HAP-1 (cell line): ENCODE measurements around the gene DMRTC2.

ENCODE experiments used
- DNase-seq, 2 experiments: peaks; one replicate each; pipeline ENCODE4 v3.0.0-alpha.2; 2016 to 2020; ENCODE audit warnings: low spot score in 2 of 2
- H3K27me3 ChIP-seq: fragments of 250-450 bp; sonication (Bioruptor Pico); 2 replicates; pipeline ENCODE4 v1.5.1; 2020; ENCODE audit warnings: low read depth, mild to moderate bottlenecking, moderate library complexity
- H3K36me3 ChIP-seq: fragments of 250-450 bp; sonication (Bioruptor Pico); replicated peaks from 2 replicates; pipeline ENCODE4 v1.5.1; 2020; ENCODE audit warnings: mild to moderate bottlenecking
- H3K4me1 ChIP-seq: fragments of 250-450 bp; sonication (Bioruptor Pico); 2 replicates; pipeline ENCODE4 v1.5.1; 2020; ENCODE audit warnings: mild to moderate bottlenecking
- H3K4me3 ChIP-seq: fragments of 250-450 bp; sonication (Bioruptor Pico); 2 replicates; pipeline ENCODE4 v1.5.1; 2020; ENCODE audit warnings: mild to moderate bottlenecking, moderate library complexity
- H3K9me3 ChIP-seq: fragments of 250-450 bp; sonication (Bioruptor Pico); 2 replicates; pipeline ENCODE4 v1.5.1; 2020; ENCODE audit warnings: mild to moderate bottlenecking, moderate library complexity
- in situ Hi-C: fragments of 300-500 bp; cut with MboI; formaldehyde crosslinking; loops from 3 replicates; pipeline ENCODE4 v1.14.3; 2020; ENCODE audit warnings: low sequenced_read_pairs, inconsistent platforms, mixed read lengths

The DMRTC2 gene

DNA sequence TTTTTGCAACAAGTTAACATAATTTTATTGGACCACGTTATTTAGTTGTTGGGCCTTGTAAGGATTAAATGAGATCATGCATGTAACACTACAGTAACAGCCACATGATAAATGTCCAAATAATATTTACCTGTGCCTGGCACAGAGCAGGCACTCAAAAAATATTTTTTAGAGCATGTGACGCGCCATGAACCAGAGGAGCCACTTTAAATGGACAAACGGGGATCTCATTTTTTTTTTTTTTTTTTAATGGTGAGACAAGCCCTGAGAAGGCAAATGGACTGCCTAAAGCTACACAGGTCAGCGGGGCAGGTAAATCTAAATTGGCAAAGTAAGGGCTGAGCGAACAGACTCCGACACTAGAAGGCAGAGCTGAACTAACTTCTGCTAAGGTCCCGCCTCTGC is 14.4 kb downstream of the DMRTC2 start:
- no peak overlapping the region for H3K4me3 ChIP-seq
- DNase-seq, result no peak
- H3K36me3 ChIP-seq, result peaks cover 42% of the 10 kb centered on the region
- in situ Hi-C loops, result no loop called here
- peaks cover 26% of the 10 kb centered on the region for H3K4me1 ChIP-seq
- peaks cover 12% of the 10 kb centered on the region for H3K27me3 ChIP-seq
- no peaks in the 10 kb centered on the region for H3K9me3 ChIP-seq

DNA sequence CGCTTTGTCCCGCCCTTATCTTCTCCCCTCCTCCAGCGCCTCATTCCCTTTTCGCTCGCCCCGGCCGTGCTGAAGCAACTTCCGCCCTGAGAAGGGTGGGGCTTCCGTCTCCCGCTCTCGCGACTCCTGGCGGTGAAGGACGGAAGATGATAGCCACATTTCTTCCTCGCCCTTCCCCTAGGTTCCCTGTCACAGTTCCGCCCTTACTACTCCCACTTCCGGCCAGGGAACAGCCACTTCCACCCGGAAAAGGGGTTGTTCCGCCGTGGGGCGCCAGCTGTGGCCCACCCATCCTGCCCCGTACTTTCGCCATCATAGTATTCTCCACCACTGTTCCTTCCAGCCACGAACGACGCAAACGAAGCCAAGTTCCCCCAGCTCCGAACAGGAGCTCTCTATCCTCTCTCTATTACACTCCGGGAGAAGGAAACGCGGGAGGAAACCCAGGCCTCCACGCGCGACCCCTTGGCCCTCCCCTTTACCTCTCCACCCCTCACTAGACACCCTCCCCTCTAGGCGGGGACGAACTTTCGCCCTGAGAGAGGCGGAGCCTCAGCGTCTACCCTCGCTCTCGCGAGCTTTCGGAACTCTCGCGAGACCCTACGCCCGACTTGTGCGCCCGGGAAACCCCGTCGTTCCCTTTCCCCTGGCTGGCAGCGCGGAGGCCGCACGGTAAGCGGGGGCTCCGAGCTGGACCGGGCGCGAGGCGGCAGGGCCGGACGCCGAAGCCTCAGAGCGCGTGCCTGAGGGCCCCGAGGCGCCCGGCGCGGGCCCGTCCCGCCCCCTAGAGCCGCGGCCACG is 15.0 kb downstream of the DMRTC2 start, which contains the start of gene RPS19:
Gene RPS19 (plus strand): TSS at position 638 of the 801 bp plus-strand sequence. CDS start 520 bp downstream, outside the sequence.
- Histone ChIP-seq H3K9me3 (no peaks in the 10 kb centered on the region), H3K4me3 (peak within 1 kb of the TSS; percentile 95), H3K36me3 (peaks cover 48% of the 10 kb centered on the region), H3K27me3 (peaks cover 9% of the 10 kb centered on the region; the same call in 1 of the 2 replicates), H3K4me1 (peaks cover 30% of the 10 kb centered on the region)
- in situ Hi-C loops, result no loop called here
- DNase-seq, result peak; percentile 94 to 98

DNA sequence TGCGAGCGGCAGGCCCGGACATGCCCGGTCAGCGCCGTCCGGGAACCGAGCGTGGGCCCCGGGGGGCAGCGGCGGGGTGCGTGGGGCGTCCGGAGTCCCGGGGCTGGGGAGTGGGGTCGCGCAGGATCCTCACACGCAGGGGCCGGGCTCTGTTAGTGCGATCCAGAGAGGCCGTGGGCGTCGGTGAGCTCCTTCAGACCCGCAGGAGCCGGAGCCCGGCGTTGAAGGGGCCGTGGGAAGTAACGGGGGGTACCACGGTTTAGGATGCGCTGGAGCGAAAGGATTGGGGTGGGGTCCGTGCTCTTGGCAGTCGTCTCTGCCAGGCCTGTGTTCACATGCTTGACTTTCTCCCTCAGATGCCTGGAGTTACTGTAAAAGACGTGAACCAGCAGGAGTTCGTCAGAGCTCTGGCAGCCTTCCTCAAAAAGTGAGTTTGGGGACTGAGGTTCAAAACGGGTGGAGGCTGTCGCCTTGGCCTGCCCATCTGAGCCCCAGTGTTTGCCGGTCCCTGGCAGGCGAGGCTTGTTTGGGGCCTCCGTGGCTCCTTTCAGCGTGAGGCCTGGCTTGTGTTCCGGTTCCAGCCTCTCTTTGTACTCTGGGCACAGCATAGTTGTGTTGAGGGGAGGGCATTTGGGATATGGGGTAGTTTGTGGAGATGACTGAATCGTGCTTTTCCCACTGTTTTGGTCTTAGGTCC is 15.7 kb downstream of the DMRTC2 start:
- Histone ChIP-seq H3K9me3 (no peaks in the 10 kb centered on the region), H3K27me3 (peaks cover 5% of the 10 kb centered on the region; the same call in 1 of the 2 replicates), H3K4me1 (peaks cover 31% of the 10 kb centered on the region), H3K36me3 (peaks cover 55% of the 10 kb centered on the region), H3K4me3 (peak overlapping the region; percentile 95)
- DNase-seq, result peak in 1 of 2 experiments; percentile 41
- in situ Hi-C loops, result no loop called here

GRCh38 chr19:41861116-41861768 is 16.4 kb downstream of the DMRTC2 start:
- Histone ChIP-seq H3K27me3 (peaks cover 5% of the 10 kb centered on the region; the same call in 1 of the 2 replicates), H3K36me3 (peaks cover 62% of the 10 kb centered on the region), H3K4me1 (peaks cover 31% of the 10 kb centered on the region), H3K4me3 (peak overlapping the region; percentile 95), H3K9me3 (no peaks in the 10 kb centered on the region)
- in situ Hi-C loops, result no loop called here
- DNase-seq, result peak in 1 of 2 experiments; percentile 34

GRCh38 chr19:41861846-41862245 is 17.0 kb downstream of the DMRTC2 start:
- peaks cover 31% of the 10 kb centered on the region for H3K4me1 ChIP-seq

DNA sequence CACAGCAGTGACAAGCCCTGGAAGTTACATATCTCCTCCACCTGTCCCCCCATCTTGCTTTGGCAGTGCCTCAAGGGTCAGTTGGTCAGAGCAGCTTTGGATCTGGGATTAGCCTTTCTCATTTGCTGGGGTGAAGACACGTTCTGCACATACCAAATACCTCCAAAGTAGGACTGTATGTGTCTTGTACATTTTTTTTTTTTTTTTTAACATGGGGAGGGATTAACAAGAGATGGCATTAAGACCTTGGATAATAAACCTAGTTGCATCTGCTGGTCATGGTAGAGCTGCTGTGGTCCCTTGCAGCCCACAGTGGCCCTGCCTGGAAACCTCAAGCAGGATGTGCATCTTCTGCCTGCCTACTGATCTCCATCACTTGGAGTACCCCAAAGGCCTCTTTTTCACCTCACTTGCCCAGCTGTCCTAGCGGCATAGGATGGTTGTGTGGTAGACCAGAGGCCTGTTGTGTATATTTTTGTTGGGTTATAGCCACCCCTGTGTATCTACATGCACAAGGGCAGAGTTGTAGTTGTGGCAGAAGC is 17.7 kb downstream of the DMRTC2 start:
- Histone ChIP-seq H3K27me3 (no peaks in the 10 kb centered on the region; the same call in 1 of the 2 replicates), H3K9me3 (no peaks in the 10 kb centered on the region), H3K4me1 (peaks cover 31% of the 10 kb centered on the region), H3K4me3 (peak overlapping the region; percentile 95; the same call in 1 of the 2 replicates), H3K36me3 (peaks cover 75% of the 10 kb centered on the region)
- no peak for DNase-seq
- in situ Hi-C loops, result no loop called here

More at GRCh38 chr19:41861846-41862245, 17.0 kb downstream of the DMRTC2 start:
- in situ Hi-C loops, result no loop called here
- H3K4me3 ChIP-seq, result peak overlapping the region; percentile 95
- DNase-seq, result no peak
- peaks cover 5% of the 10 kb centered on the region; the same call in 1 of the 2 replicates for H3K27me3 ChIP-seq
- H3K9me3 ChIP-seq, result no peaks in the 10 kb centered on the region
- peaks cover 68% of the 10 kb centered on the region for H3K36me3 ChIP-seq

GRCh38 chr19:41863209-41863931 is 18.5 kb downstream of the DMRTC2 start:
- Histone ChIP-seq H3K9me3 (no peaks in the 10 kb centered on the region), H3K27me3 (no peaks in the 10 kb centered on the region), H3K4me1 (peaks cover 31% of the 10 kb centered on the region), H3K4me3 (no peak overlapping the region), H3K36me3 (peaks cover 83% of the 10 kb centered on the region)
- in situ Hi-C loops, result no loop called here
- DNase-seq, result no peak

DNA sequence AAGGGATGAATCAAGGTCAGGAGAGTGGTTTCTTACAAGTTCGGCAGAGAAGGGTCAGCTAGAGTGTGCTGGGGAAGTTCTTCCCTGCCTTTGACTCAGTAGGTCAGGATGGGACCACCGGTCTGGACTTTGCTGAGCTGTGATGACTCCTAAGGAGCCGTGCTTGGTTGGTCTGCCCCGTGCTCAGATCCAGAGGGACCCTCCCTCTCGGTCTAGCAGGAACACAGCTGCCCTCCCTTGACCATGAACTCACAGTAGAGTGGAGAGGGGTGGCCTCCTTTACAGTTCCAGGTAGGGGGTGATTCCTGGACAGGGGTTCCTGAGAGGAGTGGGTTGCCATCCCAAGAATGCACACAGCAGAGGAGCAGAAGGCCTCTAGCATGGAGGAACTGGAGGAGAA is 19.5 kb downstream of the DMRTC2 start:
- H3K4me1 ChIP-seq, result peaks cover 31% of the 10 kb centered on the region
- in situ Hi-C loops, result no loop called here
- no peak overlapping the region for H3K4me3 ChIP-seq
- DNase-seq, result no peak
- peaks cover 93% of the 10 kb centered on the region for H3K36me3 ChIP-seq
- H3K9me3 ChIP-seq, result no peaks in the 10 kb centered on the region
- no peaks in the 10 kb centered on the region for H3K27me3 ChIP-seq

DNA sequence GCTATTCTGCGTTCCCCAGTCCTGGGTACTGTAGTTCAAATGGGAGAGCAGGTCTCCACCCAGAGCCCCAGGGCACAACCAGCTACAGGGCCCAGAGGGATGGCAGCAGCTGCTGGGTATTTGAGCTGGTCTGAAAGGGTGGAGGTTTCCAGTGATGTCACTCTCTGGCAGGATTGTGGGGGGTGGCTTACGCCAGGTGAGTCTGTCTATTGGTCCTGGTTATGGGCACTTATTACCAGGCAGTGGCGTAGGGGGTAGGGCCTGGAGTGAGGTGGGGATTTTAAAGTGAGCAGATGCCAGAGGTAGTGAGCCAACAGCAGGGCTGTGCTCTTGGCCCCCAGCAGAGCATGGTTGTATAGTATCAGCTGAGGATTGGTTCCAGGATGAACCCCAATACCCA is 21.4 kb downstream of the DMRTC2 start:
- H3K4me1 ChIP-seq, result peaks cover 28% of the 10 kb centered on the region
- peak in 1 of 2 experiments; percentile 47 for DNase-seq

DNA sequence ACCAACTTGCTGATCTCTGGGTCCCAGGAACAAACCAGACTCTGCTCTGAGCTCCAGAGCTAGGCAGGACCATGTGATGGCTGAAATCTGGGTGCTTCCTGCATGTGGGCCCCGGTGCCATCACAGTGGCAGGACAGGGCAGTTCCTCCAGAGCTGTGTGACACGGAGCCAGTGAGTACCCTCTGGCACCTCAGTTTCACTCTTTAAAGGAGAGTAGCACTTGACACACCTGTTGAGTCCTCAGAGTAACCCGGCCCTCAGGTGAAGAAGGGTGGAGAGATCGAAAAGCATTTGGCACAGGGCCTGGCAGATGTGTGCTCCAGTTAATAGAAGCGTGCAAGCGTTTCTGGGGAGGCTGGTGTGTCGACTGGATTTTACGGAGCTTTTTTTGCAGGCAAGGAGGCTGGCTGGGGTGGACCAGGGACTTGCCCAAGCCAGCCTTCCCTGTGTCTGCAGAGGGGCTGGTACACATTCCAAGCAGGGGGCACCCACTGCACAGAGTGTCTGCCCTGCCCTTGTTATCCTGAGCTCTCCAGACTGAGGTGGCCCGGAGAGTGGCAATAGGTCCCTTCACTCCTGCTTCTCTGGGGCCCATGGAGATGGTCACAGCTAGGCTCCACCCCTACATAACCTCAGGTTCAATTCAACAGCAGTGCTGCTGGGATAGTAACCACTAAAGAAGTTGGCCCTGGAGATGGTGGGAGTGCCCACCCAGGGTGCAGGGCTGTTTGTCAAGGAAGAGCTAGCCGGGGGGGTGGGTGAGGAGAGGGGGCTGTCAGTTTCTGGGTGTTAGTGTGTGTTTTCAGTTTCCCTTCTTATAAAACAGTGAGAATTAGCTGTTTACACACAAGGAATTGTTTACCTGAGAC is 23.5 kb downstream of the DMRTC2 start:
- no peak for DNase-seq
- in situ Hi-C loops, result no loop called here
- Histone ChIP-seq H3K36me3 (peaks cover 85% of the 10 kb centered on the region), H3K4me3 (no peak overlapping the region), H3K4me1 (peaks cover 10% of the 10 kb centered on the region; the same call in 1 of the 2 replicates), H3K9me3 (no peaks in the 10 kb centered on the region), H3K27me3 (no peaks in the 10 kb centered on the region)

More for the DNA sequence above, 21.4 kb downstream of the DMRTC2 start:
- H3K36me3 ChIP-seq, result peaks cover 98% of the 10 kb centered on the region
- no peaks in the 10 kb centered on the region for H3K9me3 ChIP-seq
- no peaks in the 10 kb centered on the region for H3K27me3 ChIP-seq
- in situ Hi-C loops, result no loop called here
- no peak overlapping the region for H3K4me3 ChIP-seq

- DNase-seq, result no peak
- in situ Hi-C loops, result no loop called here
- H3K4me1 ChIP-seq, result peaks cover 8% of the 10 kb centered on the region; the same call in 1 of the 2 replicates
These were observed 24.1 kb downstream of the DMRTC2 start for GRCh38 chr19:41868989-41869300.

DNA sequence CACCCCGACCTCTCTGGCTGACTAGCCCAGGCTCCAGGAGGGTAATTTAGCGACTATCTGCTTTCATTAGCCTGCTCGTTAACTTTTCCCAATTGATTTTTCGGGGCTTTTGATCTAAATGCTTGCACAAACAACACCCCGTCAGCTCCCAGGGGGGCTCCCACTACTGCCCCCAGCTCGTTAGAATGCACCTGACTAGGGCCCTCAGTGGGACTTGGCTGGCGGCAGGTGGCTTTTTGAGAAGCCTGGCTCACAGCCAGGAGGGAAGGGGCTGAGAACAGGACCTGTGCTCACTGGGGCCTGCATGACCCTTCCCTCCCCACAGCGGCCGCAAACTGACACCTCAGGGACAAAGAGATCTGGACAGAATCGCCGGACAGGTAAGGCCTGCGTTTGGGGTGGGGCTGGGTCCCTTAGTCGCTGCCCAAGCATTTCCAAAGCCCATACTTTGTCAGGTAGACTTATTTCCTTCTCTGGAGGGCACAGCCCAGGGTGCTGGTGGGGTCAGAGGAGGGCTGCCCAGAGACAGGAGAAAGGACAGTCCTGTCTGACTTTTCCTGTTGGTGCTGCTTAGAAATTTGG is 24.6 kb downstream of the DMRTC2 start:
- Histone ChIP-seq H3K4me1 (peaks cover 4% of the 10 kb centered on the region; the same call in 1 of the 2 replicates), H3K27me3 (no peaks in the 10 kb centered on the region), H3K4me3 (no peak overlapping the region), H3K9me3 (no peaks in the 10 kb centered on the region), H3K36me3 (peaks cover 74% of the 10 kb centered on the region)
- in situ Hi-C loops, result no loop called here
- DNase-seq, result no peak

More at GRCh38 chr19:41868989-41869300, 24.1 kb downstream of the DMRTC2 start:
- Histone ChIP-seq H3K36me3 (peaks cover 79% of the 10 kb centered on the region), H3K9me3 (no peaks in the 10 kb centered on the region), H3K4me3 (no peak overlapping the region), H3K27me3 (no peaks in the 10 kb centered on the region)
